GM23338 (cell line): ENCODE results near the gene PROSER2. TPM values are rescaled to one million over a fixed set of nuclear protein-coding genes. Genes with fewer than 3 reads are reported as not detected.

ENCODE experiments used
- ATAC-seq: fragments of 200-7000 bp; cut with Tn5 transposase; 3 replicates; pipeline ENCODE4 v1.9.1; 2020
- DNase-seq: peaks from one replicate; pipeline ENCODE4 v3.0.0-alpha.2; 2015; ENCODE audit warnings: low spot score
- H2AFZ ChIP-seq: fragments of 200-600 bp; sonication (generic); 2 replicates; pipeline ENCODE4 v1.8.0; 2016; ENCODE audit warnings: antibody characterized with exemption, mild to moderate bottlenecking, moderate library complexity
- H3F3A ChIP-seq: fragments of 200-600 bp; sonication (generic); replicated peaks from 2 replicates; pipeline ENCODE4 v1.8.0; 2017; ENCODE audit warnings: antibody characterized with exemption, mixed run types, low read depth
- H3K27ac ChIP-seq: fragments of 200-600 bp; sonication (generic); 2 replicates; pipeline ENCODE4 v1.6.1; 2016; ENCODE audit warnings: low read depth
- H3K27me3 ChIP-seq: fragments of 200-600 bp; sonication (generic); 2 replicates; pipeline ENCODE4 v1.8.0; 2016; ENCODE audit warnings: mild to moderate bottlenecking, mixed run types, moderate library complexity; ENCODE audit not compliant: insufficient read depth
- H3K36me3 ChIP-seq: fragments of 200-600 bp; sonication (generic); 2 replicates; pipeline ENCODE4 v1.8.0; 2016; ENCODE audit warnings: mild to moderate bottlenecking; ENCODE audit not compliant: insufficient read depth
- H3K4me1 ChIP-seq: fragments of 200-600 bp; sonication (generic); 2 replicates; pipeline ENCODE4 v1.8.0; 2016; ENCODE audit warnings: mild to moderate bottlenecking, moderate library complexity; ENCODE audit not compliant: insufficient read depth
- H3K4me2 ChIP-seq: fragments of 200-600 bp; sonication (generic); 2 replicates; pipeline ENCODE4 v1.7.1; 2017; ENCODE audit warnings: mixed run types
- H3K4me3 ChIP-seq: fragments of 200-600 bp; sonication (generic); 2 replicates; pipeline ENCODE4 v1.6.1; 2016; ENCODE audit warnings: mixed run types
- H3K79me2 ChIP-seq: fragments of 200-600 bp; sonication (generic); replicated peaks from 2 replicates; pipeline ENCODE4 v1.8.0; 2017; ENCODE audit warnings: mild to moderate bottlenecking; ENCODE audit not compliant: insufficient read depth
- H3K9me2 ChIP-seq: fragments of 200-600 bp; sonication (generic); 2 replicates; pipeline ENCODE4 v1.8.0; 2017; ENCODE audit not compliant: insufficient read depth
- H4K20me1 ChIP-seq: fragments of 200-600 bp; sonication (generic); replicated peaks from 2 replicates; pipeline ENCODE4 v1.8.0; 2017; ENCODE audit warnings: mild to moderate bottlenecking; ENCODE audit not compliant: insufficient read depth
- H3K27ac Mint-ChIP-seq: 2 replicates; pipeline ENCODE4 v1.8.0; 2020; ENCODE audit warnings: inconsistent platforms, mild to moderate bottlenecking, moderate library complexity, mixed read lengths
- H3K27me3 Mint-ChIP-seq: 3 replicates; pipeline ENCODE4 v1.8.0; 2022; ENCODE audit warnings: low read depth, mild to moderate bottlenecking, moderate library complexity, mixed read lengths, inconsistent platforms; ENCODE audit not compliant: insufficient read depth, poor library complexity
- H3K36me3 Mint-ChIP-seq: 3 replicates; pipeline ENCODE4 v1.8.0; 2021; ENCODE audit warnings: low read depth, mild to moderate bottlenecking, inconsistent platforms, moderate library complexity, mixed read lengths
- H3K4me1 Mint-ChIP-seq: 3 replicates; pipeline ENCODE4 v1.8.0; 2020; ENCODE audit warnings: mild to moderate bottlenecking, inconsistent platforms, mixed read lengths
- H3K4me3 Mint-ChIP-seq: 3 replicates; pipeline ENCODE4 v1.8.0; 2021; ENCODE audit warnings: moderate library complexity, mild to moderate bottlenecking, inconsistent platforms, mixed read lengths
- H3K9me3 Mint-ChIP-seq: 3 replicates; pipeline ENCODE4 v1.8.0; 2020; ENCODE audit warnings: moderate library complexity, mild to moderate bottlenecking, inconsistent platforms, mixed read lengths
- CREB1 ChIP-seq: fragments of 250-450 bp; sonication (Bioruptor Pico); IDR thresholded peaks from 2 replicates; pipeline ENCODE4 v1.5.0; 2020; ENCODE audit warnings: low read depth, mild to moderate bottlenecking, moderate library complexity
- EZH2 ChIP-seq: fragments of 200-600 bp; sonication (generic); IDR thresholded peaks from one replicate; pipeline ENCODE4 v1.8.0; 2017; ENCODE audit warnings: antibody characterized with exemption, mild to moderate bottlenecking, low read depth; ENCODE audit not compliant: unreplicated experiment
- polyA plus RNA-seq: library from polyadenylated mRNA; unstranded; fragments of >200 nt; fragmentation: Nextera tagmentation; extraction: Ambion mirVana; gene quantifications from 2 replicates; pipeline ENCODE4 v1.2.1, GENCODE V29; 2016
- total RNA-seq: library from RNA; depleted of rRNA; stranded (reverse); fragments of >200 nt; shearing (Covaris generic); gene quantifications from 2 replicates; pipeline ENCODE4 v1.2.3, GENCODE V29; 2014
- TF ChIP-seq, protein P1 (sequence below), 2 experiments: fragments of 200-600 bp in 1 of 2; sonication (generic) in 1 of 2; conservative IDR thresholded peaks; 2 replicates each; pipeline versions ENCODE4 v1.5.1 to v1.6.1; 2016 to 2017; ENCODE audit warnings: antibody characterized with exemption in 2 of 2, low read depth in 2 of 2, mild to moderate bottlenecking in 2 of 2, moderate library complexity in 1 of 2
- TF ChIP-seq, protein P2 (sequence below): IDR thresholded peaks from 2 replicates; pipeline ENCODE4 v1.6.1; 2016; ENCODE audit warnings: antibody characterized with exemption
- TF ChIP-seq, protein P3 (sequence below): fragments of 250-450 bp; sonication (Bioruptor Pico); IDR thresholded peaks from 2 replicates; pipeline ENCODE4 v1.5.0; 2020; ENCODE audit warnings: mild to moderate bottlenecking, moderate library complexity

Gene PROSER2
- total and polyA plus RNA-seq, 2 experiments from 2014 or later, result 4.2 to 10.8 TPM

DNA sequence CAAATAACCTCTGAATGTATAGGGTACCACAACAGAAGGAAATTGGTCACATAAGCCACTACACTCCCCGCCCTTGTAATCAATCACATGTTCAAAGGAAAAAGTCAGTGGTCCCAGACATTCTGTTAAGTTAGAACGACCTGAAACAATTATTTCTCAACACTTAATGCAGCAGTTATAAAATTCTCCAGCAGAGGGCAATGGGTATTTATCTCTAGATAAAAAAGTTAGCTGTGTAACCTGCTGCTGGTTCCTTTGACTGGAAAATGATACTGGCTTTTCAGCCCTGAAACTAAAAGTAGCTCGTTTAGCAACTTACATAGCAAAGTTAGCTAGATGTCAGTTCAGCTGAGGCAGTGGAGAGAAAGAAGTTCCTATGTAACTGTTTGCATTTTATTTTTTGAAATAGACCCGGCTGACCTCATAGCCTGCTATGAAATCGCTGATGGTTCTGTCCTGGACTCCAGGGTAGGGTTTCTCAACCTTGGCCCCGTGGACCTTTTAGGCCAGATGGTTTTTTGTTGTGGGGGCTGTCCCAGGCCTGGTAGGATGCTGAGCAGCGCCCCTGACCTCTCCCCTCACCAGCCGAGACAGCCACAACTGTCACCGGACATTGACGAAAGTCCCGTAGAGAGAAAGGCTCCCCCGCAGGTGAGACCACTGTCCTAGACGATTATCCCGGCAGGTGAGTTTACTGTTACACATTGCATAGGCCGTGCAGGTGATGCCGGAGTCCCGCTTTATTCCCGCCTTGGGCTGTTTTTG, 40.2 kb upstream of the PROSER2 start:
- ATAC-seq (peak; percentile 70), DNase-seq (peak; percentile 86)
- no peaks in the 10 kb centered on the region for H3K27me3 ChIP-seq
- H3K9me2 ChIP-seq, result no peaks in the 10 kb centered on the region
- no peak overlapping the region for H3K27ac ChIP-seq
- TF ChIP-seq, protein P1, sequence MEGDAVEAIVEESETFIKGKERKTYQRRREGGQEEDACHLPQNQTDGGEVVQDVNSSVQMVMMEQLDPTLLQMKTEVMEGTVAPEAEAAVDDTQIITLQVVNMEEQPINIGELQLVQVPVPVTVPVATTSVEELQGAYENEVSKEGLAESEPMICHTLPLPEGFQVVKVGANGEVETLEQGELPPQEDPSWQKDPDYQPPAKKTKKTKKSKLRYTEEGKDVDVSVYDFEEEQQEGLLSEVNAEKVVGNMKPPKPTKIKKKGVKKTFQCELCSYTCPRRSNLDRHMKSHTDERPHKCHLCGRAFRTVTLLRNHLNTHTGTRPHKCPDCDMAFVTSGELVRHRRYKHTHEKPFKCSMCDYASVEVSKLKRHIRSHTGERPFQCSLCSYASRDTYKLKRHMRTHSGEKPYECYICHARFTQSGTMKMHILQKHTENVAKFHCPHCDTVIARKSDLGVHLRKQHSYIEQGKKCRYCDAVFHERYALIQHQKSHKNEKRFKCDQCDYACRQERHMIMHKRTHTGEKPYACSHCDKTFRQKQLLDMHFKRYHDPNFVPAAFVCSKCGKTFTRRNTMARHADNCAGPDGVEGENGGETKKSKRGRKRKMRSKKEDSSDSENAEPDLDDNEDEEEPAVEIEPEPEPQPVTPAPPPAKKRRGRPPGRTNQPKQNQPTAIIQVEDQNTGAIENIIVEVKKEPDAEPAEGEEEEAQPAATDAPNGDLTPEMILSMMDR (conservative IDR thresholded peaks at IDR 0.05; ENCODE audit: low read depth in 2 of 2), result peak; percentile 55 to 76
- no peak for TF ChIP-seq CREB1 (CRISPR knock-in tag)
- TF ChIP-seq, protein P2, sequence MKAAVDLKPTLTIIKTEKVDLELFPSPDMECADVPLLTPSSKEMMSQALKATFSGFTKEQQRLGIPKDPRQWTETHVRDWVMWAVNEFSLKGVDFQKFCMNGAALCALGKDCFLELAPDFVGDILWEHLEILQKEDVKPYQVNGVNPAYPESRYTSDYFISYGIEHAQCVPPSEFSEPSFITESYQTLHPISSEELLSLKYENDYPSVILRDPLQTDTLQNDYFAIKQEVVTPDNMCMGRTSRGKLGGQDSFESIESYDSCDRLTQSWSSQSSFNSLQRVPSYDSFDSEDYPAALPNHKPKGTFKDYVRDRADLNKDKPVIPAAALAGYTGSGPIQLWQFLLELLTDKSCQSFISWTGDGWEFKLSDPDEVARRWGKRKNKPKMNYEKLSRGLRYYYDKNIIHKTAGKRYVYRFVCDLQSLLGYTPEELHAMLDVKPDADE, result no peak
- TF ChIP-seq, protein P3, sequence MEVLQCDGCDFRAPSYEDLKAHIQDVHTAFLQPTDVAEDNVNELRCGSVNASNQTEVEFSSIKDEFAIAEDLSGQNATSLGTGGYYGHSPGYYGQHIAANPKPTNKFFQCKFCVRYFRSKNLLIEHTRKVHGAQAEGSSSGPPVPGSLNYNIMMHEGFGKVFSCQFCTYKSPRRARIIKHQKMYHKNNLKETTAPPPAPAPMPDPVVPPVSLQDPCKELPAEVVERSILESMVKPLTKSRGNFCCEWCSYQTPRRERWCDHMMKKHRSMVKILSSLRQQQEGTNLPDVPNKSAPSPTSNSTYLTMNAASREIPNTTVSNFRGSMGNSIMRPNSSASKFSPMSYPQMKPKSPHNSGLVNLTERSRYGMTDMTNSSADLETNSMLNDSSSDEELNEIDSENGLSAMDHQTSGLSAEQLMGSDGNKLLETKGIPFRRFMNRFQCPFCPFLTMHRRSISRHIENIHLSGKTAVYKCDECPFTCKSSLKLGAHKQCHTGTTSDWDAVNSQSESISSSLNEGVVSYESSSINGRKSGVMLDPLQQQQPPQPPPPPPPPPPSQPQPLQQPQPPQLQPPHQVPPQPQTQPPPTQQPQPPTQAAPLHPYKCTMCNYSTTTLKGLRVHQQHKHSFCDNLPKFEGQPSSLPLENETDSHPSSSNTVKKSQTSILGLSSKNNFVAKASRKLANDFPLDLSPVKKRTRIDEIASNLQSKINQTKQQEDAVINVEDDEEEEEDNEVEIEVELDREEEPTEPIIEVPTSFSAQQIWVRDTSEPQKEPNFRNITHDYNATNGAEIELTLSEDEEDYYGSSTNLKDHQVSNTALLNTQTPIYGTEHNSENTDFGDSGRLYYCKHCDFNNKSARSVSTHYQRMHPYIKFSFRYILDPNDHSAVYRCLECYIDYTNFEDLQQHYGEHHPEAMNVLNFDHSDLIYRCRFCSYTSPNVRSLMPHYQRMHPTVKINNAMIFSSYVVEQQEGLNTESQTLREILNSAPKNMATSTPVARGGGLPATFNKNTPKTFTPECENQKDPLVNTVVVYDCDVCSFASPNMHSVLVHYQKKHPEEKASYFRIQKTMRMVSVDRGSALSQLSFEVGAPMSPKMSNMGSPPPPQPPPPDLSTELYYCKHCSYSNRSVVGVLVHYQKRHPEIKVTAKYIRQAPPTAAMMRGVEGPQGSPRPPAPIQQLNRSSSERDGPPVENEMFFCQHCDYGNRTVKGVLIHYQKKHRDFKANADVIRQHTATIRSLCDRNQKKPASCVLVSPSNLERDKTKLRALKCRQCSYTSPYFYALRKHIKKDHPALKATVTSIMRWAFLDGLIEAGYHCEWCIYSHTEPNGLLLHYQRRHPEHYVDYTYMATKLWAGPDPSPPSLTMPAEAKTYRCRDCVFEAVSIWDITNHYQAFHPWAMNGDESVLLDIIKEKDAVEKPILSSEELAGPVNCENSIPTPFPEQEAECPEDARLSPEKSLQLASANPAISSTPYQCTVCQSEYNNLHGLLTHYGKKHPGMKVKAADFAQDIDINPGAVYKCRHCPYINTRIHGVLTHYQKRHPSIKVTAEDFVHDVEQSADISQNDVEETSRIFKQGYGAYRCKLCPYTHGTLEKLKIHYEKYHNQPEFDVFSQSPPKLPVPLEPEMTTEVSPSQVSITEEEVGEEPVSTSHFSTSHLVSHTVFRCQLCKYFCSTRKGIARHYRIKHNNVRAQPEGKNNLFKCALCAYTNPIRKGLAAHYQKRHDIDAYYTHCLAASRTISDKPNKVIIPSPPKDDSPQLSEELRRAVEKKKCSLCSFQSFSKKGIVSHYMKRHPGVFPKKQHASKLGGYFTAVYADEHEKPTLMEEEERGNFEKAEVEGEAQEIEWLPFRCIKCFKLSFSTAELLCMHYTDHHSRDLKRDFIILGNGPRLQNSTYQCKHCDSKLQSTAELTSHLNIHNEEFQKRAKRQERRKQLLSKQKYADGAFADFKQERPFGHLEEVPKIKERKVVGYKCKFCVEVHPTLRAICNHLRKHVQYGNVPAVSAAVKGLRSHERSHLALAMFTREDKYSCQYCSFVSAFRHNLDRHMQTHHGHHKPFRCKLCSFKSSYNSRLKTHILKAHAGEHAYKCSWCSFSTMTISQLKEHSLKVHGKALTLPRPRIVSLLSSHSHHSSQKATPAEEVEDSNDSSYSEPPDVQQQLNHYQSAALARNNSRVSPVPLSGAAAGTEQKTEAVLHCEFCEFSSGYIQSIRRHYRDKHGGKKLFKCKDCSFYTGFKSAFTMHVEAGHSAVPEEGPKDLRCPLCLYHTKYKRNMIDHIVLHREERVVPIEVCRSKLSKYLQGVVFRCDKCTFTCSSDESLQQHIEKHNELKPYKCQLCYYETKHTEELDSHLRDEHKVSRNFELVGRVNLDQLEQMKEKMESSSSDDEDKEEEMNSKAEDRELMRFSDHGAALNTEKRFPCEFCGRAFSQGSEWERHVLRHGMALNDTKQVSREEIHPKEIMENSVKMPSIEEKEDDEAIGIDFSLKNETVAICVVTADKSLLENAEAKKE (CRISPR knock-in tag), result no peak
- TF ChIP-seq EZH2, result no peak
- Mint-ChIP-seq H3K36me3 (no peaks in the 10 kb centered on the region; the same call in 2 of the 3 replicates), H3K4me1 (peaks cover 6% of the 10 kb centered on the region; the same call in 1 of the 3 replicates), H3K27ac (peak overlapping the region; percentile 61; the same call in 1 of the 2 replicates), H3K4me3 (no peak overlapping the region), H3K9me3 (peaks cover 2% of the 10 kb centered on the region; the same call in 1 of the 3 replicates), H3K27me3 (no peaks in the 10 kb centered on the region)
- no peaks in the 10 kb centered on the region for H4K20me1 ChIP-seq
- no peaks in the 10 kb centered on the region for H3F3A ChIP-seq
- H3K79me2 ChIP-seq, result no peaks in the 10 kb centered on the region
- H2AFZ ChIP-seq, result no peak overlapping the region
- H3K4me2 ChIP-seq, result no peak overlapping the region
- H3K4me1 ChIP-seq, result no peaks in the 10 kb centered on the region
- H3K4me3 ChIP-seq, result no peak overlapping the region
- H3K36me3 ChIP-seq, result no peaks in the 10 kb centered on the region
